HG02943 (cell line): ENCODE results near the gene ABCA7.

ENCODE experiments used
- ATAC-seq: cut with Tn5 transposase; IDR thresholded peaks from one replicate; pipeline ENCODE4 v1.9.1; 2021; ENCODE audit warnings: mild to moderate bottlenecking, low read depth, moderate library complexity; ENCODE audit not compliant: unreplicated experiment

ABCA7 gene

DNA sequence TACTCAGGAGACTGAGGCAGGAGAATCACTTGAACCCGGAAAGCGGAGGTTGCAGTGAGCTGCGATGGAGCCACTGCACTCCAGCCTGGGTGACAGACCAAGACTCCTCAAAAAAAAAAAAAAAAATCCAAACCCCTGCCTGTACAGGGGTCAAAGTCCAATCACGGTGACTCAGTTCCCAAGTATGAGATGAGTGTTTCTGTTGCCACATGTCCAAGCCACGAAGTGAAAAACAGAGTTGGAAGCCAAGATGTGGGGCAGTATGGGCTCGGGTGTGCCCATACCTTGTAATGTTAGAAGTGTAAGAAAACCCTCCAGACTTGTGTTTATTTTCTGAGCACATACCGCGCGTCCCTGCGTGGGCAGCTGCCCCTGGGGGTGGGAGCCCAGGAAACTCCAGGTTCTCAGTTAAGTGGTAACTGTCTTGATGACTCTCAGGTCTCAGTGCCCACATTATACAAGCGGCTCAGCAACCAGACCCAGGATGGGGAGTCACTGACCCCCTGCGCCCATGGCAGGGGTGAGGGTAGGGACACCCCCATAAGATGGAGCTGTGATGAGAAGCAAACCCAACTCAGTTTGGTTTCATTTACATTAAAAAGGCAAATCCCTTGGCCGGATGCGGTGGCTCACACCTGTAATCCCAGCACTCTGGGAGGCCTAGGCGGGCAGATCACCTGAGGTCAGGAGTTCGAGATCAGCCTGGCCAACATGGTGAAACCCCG is 62.7 kb downstream of the ABCA7 start:
- no peak for ATAC-seq

DNA sequence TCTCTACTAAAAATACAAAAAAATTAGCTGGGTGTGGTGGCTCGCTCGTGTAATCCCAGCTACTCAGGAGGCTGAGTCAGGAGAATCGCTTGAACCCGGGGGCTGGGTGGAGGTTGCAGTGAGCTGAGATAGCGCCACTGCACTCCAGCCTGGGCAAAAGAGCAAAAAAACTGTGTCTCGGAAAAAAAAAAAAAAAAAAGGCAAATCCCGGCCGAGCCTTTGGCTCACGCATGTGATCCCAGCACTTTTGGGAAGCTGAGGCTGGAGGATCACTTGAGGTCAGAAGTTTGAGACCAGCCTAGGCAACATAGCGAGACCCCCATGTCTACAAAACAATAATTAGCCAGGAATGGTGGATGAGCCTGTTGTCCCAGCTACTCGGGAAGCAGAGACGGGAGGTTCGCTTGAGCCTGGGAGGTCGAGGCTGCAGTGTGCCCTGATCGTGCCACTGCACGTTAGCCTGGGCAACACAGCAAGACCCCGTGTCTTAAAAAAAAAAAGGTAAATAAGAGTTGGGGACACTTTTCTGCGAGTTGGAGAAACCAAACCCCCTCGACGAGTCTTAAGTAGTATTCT is 63.3 kb downstream of the ABCA7 start:
- peak; percentile 0 for ATAC-seq

DNA sequence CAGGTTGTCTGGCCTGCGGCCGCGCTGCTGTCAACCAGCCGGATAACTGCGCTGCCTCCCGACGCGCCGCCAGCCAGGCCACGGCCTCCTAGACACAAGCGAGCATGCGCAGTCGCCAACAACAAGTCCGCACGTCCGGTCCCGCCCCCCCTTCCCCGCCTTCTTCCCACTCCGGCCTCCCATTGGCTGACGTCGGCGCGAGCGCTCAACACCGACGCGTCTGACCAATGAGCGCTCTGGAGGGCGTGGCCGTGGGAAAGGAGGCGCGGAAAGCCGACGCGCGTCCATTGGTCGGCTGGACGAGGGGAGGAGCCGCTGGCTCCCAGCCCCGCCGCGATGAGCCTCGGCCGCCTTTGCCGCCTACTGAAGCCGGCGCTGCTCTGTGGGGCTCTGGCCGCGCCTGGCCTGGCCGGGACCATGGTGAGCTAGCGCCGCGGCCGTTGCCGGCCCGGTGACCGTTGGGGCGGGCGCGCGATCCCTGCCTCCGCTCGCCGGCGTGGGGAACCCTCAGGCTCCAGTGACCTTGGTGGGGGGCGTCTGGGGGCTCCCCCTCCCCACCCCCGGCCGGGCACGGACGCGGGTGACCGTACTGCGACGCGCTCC is 63.9 kb downstream of the ABCA7 start, which contains the start of gene GPX4:
GPX4 (plus strand) TSS at position 287 of the 603 bp plus-strand sequence; CDS start at position 337, 50 bp downstream.
- ATAC-seq = peak; percentile 51

DNA sequence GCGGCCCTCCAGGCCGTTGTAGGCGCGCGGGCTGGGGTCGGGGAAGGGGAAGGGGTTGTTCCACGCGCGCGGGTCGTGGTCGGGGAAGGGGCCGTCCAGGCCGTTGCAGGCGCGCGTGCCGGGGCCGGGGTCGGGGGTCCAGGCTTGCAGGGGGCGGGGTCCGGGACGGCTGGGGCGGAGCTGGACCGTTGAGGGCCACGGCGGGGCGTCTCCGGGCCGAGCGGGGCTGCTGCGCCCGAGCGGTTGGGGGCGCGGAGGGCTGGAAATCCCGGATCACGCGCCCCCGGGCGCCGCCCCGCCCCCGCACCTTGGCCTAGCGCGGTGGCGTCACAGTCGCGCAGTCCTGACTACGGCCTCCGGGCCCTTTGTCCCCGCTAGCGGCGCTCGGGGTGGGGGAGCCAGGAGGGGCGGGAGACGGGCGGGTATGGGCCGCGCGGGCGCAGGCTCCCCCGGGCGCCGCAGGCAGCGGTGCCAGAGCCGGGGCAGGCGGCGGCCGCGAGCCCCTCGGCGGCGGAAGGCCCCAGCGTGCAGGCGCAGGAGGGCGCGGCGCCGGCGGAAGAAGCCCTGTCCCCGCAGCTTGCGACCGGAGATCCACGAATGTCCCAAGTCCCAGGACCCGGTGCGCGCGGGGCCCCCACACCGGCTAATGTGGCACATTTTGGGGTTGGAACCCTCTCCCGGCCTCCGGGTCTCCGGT is 64.6 kb downstream of the ABCA7 start:
- no peak for ATAC-seq

DNA sequence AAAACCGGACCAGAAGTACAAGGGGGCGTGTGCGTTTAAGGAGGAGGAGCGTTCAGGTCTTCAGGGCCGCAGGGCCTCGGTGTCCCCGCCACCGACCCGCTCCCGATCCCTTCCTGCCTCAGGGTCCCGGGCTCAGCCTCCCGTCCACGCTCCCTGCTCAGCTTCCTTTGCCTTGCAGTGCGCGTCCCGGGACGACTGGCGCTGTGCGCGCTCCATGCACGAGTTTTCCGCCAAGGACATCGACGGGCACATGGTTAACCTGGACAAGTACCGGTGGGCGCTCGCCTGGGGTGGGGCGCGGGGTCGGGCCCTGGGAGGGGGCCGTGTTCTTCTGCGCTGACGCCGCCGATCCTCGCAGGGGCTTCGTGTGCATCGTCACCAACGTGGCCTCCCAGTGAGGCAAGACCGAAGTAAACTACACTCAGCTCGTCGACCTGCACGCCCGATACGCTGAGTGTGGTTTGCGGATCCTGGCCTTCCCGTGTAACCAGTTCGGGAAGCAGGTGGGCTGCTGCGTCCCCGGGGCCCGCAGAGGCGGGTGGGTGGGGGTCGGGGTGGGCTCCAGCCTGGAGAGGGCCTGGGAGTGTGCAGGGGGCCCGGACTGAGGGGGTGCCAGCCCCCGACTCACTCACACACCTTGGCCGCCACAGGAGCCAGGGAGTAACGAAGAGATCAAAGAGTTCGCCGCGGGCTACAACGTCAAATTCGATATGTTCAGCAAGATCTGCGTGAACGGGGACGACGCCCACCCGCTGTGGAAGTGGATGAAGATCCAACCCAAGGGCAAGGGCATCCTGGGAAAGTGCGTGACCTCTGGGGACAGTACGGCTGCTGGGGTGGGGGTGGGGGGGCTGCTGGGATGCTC is 65.3 kb downstream of the ABCA7 start:
- ATAC-seq = no peak

DNA sequence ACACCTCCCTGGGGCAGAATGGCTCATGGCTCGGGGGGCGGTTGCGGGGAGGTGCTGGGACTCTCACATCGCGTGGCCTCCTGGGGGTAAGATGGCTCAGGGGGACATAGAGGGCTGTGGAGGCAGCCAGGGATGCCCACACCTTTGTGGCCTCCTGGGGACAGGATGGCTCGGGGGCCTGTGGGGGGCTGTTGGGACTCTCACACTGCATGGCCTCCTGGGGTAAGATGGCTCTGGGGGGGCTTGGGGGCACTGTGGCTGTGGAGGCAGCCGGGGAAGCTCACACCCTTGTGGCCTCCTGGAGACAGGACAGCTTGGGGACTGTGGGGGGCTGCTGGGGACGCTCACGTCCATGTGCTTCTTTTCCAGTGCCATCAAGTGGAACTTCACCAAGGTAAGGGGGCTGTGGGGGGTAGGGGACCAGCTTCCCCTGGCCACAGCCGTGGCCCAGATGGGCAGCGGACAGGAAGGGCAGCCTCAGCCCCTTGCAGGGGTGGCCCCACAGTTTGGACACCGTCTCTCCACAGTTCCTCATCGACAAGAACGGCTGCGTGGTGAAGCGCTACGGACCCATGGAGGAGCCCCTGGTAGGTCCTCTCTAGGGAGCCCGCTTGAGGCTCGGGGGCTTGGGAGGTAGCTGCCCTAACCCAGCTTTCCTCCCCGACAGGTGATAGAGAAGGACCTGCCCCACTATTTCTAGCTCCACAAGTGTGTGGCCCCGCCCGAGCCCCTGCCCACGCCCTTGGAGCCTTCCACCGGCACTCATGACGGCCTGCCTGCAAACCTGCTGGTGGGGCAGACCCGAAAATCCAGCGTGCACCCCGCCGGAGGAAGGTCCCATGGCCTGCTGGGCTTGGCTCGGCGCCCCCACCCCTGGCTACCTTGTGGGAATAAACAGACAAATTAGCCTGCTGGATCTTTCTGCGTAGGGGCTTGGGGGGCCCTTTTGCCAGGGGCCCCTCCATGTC is 66.2 kb downstream of the ABCA7 start:
- ATAC-seq = no peak

DNA sequence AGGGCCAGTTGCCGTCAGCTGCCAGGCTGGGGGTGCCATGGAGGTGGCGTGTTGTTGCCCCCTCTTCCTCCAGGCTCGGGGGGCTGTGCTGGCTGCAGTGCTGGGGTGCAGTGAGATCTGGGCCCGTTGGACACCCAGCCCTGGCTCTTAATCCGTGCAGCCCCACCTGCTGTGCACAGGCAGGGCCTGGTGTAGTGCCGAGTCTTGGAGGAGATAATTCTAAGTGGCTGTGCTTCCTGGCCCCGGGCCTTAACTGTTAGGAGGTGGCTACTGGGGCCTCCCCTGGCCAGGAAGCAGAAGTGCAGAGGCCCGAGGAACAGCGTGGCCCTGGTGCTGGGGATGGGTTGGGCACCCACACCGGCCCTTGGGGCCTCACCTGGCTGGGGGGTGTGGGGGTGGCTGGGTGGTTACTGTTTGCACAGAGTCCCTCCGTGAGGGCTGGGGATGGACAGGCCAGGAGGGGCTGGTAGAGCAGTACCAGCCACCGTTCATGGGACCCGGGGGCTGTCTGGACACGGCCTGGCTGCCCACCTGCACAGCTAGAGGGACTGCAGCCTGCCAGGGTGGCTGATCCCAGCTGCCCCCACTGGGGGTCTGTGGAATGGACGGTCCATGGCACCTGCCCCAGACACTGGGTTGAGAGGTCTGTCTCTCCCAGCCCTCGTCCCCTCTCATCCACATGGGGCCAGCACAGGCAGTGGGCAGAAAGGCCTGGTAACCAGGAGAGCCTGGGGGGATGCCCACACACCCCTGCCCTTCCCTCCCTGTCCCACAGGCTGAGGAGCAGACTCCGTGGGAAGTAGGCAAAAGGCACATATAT is 67.1 kb downstream of the ABCA7 start:
- ATAC-seq = no peak

DNA sequence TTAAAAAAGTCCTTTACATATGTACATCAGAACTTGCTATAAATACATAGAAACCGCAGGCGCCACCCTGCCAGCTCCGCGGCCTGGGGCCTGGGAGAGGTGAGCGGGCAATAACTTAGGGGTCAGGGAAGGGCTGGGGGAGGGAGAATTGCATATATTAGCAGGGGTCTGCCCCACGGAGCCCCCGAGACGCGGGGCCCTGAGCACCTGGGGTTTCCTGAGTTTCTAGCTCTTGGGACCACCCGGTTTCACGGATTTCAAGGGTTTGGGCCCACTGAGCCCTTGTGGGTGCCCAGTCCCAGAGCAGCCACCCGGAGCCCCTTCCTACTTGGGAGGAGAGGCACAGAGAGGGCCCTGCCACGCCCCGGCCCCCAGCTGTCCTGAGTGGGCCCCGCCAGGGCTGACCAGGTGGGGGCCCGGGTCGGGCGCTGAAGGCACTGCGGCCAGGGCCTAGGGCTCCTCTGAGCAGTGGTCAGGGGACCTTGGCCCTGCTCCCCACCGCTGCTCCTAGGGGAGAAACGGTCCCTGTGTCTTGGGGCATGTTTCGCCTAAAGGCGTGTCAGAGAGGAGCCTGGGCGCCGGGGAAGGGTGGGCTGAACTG is 67.9 kb downstream of the ABCA7 start:
- ATAC-seq = no peak

DNA sequence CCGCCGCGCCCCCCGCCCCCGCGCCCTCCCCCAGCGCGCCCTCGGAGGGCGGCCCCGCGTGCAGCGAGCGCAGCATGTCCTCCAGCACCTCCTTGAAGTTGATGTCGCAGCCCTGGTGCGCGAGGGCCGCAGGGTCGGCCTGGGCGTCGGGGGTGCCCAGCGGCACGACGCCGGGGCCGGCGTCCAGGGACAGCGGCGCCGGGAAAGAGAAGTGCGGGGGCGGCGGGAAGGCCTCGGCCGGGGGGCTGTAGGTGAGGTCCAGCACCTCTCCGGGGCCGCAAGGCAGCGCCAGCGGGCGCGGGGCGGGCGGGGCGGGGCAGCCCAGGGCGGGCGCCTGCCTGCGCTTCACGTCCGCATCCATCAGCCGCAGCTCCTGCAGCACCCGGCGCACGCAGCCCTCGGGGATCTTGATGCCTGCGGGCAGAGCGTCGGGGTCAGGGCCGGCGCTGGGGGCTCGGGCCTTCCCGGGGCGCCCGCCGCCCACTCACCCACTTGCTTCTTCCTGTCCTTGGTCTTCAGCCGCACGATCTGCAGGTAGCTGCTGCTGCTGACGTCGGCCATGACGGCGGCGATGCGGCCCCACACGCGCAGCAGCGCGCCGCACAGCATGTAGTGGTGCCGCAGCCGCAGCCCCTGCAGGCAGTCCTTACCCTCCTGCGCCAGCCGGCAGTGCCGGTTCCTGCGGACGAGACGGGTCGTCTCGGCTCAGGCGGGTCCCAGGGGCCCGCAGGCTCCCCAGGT is 68.6 kb downstream of the ABCA7 start:
- ATAC-seq = no peak

DNA sequence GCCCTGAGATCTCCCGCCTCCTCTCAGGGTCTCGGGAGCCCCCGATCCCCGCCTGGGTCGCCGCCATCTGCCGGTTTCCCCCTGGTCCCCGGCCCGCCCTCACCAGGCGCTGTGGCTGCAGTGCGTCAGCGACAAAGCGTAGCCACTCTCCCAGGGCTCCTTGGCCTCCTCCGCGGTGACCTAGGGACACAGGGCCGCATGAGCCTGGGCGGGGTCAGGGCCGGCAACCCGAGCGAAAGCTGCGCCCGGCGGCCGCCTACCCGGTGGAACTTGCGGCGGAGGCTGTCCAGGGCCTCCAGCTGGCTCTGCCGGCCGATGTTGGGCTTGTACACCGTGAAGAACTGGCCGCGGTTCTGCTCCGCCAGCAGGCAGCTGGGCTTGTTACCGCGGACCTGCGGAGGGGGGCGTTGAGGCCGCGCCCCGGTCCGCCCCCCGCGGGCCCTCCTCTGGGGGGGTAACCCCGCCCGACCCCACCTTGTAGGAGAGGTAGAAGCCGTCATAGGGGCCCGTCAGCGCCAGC is 69.2 kb downstream of the ABCA7 start:
- ATAC-seq = no peak

DNA sequence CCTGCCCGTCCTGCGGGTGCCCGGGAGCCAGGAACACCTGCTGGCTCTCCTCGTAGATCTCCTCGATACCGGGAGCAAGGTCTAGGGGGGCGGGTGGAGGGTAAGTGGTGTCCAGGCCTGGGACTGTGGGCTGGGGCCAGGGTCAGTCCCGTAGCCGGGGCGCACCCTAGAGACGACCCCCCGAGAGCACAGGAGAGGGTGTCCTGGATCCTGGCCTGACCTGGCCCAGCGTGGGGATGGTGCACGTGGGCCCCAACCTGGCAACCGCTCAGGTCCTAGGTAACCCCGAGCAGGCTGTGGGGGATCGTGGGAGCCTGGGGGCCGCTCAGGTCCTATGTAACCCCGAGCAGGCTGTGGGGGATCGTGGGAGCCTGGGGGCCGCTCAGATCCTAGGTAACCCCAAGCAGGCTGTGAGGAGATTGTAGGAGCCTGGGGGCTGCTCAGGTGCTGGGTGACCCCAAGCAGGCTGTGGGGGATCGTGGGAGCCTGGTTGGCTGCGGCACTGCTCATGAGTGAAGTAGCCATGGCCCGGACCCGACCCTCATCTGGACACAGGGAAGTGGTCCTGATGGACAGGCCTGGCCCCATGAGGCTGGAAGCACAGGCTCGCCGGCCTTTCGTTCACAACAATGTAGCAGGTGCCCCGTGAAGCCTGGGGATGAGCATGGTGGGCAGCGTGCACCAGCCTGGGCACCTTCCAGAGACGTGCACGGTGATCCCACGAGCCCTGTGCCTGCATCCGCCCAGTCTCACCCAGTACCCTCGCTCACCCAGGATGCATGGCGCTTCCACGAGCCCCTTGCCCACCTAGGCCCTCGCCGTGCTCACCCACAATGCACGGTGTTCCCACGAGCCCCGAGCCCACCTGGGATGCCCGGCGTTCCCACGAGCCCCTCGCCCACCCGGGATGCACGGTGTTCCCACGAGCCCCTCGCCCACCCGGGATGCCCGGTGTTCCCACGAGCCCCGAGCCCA is 70.1 kb downstream of the ABCA7 start:
- no peak for ATAC-seq

DNA sequence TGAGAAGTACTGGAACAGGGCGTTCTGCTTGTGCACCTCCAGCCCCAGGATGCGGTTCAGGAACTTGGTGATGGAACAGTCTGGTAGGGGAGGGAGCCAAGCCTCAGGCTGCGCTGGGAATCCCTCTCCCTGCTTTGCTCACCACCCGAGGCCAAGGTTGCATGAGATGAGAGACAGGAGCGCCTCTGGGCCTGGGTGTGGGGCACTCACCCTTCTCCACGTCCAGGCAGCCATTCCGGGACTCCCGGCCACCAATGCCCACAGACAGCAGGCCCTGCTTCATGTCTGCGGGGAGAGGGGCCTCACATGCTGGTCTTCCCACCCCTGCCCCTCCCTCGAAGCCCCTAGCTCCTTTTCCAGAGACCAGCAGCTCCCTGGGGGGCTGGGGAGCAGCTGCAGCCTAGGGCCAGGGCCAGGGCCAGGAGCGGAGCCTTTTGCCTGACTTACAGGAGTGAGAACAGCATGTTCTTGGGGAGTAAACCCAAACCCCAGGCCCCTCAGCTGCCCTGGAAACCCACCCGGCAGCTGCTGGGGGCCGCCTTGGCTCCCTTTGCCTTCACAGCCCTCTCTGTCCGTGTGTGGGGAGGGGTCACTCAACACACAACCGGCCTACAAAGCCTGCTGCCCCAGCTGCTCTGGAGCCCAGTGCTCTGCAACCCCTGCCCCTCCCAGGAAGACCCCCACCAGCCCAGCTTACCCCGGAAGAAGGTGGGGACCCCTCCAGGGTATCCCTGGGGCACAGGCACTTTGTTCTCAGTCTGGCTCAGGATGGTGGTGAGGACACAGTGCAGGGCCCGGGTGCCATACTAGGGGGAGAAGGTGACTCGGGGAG is 71.1 kb downstream of the ABCA7 start:
- no peak for ATAC-seq

DNA sequence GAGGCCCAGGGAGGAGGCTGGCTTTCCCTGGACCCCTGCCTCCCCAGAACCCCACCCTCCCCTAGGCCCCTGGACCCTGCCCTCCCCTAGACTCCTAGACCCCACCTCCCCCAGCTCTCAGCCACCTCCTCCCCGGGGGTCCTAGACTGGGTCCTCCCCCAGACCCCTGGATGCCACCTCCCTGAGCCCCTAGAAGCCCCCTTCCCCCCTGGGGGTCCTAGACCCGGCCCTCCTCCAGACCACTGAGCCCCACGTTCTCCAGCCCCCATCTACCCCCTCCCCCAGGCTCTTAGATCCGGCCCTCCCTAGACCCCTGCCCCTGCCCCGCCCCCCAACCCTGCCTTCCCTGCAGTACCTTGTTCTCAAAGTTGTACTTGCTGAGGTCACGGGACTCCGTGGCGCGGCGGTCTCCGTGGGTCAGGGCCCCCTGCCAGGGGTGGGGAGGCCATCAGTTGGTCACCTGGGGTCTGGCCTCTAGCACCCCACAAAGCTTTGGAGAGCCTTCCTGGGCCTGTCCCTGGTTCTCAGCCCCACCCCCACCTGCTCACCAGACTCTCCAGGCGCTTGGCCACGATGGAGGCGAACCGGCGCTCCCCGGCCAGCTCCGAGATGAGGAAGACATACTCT is 71.8 kb downstream of the ABCA7 start:
- no peak for ATAC-seq

DNA sequence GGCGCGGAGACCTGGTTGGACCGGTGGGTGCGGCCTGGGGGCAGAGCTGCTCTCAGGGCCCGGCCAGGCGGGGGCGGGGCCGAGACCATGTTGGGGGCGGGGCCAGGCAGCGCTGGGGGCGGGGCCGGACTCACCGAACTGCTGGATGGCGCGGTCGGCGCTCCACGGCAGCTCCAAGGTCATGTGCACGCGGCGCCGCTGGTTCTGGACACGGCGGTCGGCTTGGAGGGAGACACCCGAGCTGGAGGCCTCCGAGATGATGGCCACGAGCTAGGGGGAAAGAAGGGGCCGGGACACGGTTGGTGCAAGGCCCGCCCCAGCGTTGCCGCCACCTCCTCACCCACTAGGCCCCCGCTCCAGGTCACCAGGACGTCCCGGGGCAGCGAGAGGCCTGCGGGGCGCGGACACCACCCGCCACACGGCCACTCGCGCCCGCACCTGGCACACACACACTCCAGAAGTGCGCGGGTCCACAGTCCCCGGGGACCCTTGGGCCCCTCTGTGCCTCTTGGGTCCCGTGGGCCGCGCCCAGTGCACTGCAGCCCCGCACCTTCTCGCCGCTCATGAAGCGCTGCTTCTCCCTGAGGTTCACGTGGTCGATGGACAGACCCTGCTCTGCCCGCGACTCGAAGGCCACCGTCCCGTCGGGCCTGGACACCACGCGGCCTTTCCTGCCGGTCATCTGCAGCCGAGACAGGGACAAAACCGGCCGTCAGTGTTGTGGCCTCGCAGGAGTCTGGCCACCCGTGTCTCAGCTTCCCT is 72.5 kb downstream of the ABCA7 start:
- ATAC-seq = no peak
